Parathyroid adenoma (tissue), 2 donors: ENCODE measurements around the gene ITPA.

Experiments
- H2AFZ ChIP-seq: fragments of 300-600 bp; sonication (generic); one replicate; pipeline ENCODE4 v1.7.0; 2017; ENCODE audit warnings: antibody characterized with exemption, mild to moderate bottlenecking
- H3K27ac ChIP-seq: fragments of 300-600 bp; sonication (generic); one replicate; pipeline ENCODE4 v1.7.0; 2017
- H3K27me3 ChIP-seq: fragments of 300-600 bp; sonication (generic); one replicate; pipeline ENCODE4 v1.7.0; 2017; ENCODE audit warnings: low read length; ENCODE audit not compliant: control insufficient read depth, insufficient read depth
- H3K36me3 ChIP-seq: fragments of 300-600 bp; sonication (generic); one replicate; pipeline ENCODE4 v1.7.0; 2017; ENCODE audit warnings: low read length; ENCODE audit not compliant: control insufficient read depth, insufficient read depth
- H3K4me1 ChIP-seq: fragments of 300-600 bp; sonication (generic); one replicate; pipeline ENCODE4 v1.7.0; 2017; ENCODE audit warnings: control low read depth
- H3K4me2 ChIP-seq: fragments of 300-600 bp; sonication (generic); one replicate; pipeline ENCODE4 v1.7.0; 2017; ENCODE audit warnings: low read length
- H3K4me3 ChIP-seq: fragments of 300-600 bp; sonication (generic); one replicate; pipeline ENCODE4 v1.7.0; 2017; ENCODE audit warnings: low read depth, low read length
- H3K79me2 ChIP-seq: fragments of 300-600 bp; sonication (generic); one replicate; pipeline ENCODE4 v1.7.0; 2017; ENCODE audit warnings: control low read depth
- H3K9ac ChIP-seq: fragments of 300-600 bp; sonication (generic); one replicate; pipeline ENCODE4 v1.7.0; 2017; ENCODE audit warnings: mild to moderate bottlenecking
- H3K9me3 ChIP-seq: fragments of 300-600 bp; sonication (generic); one replicate; pipeline ENCODE4 v1.7.0; 2017; ENCODE audit warnings: low read length; ENCODE audit not compliant: control insufficient read depth
- TF ChIP-seq, protein P1 (sequence below): fragments of 300-600 bp; sonication (generic); IDR thresholded peaks from one replicate; pipeline ENCODE4 v1.7.0; 2017; ENCODE audit warnings: antibody characterized with exemption, mild to moderate bottlenecking
- donor health status: primary hyperparathyroidism.

The ITPA gene

DNA sequence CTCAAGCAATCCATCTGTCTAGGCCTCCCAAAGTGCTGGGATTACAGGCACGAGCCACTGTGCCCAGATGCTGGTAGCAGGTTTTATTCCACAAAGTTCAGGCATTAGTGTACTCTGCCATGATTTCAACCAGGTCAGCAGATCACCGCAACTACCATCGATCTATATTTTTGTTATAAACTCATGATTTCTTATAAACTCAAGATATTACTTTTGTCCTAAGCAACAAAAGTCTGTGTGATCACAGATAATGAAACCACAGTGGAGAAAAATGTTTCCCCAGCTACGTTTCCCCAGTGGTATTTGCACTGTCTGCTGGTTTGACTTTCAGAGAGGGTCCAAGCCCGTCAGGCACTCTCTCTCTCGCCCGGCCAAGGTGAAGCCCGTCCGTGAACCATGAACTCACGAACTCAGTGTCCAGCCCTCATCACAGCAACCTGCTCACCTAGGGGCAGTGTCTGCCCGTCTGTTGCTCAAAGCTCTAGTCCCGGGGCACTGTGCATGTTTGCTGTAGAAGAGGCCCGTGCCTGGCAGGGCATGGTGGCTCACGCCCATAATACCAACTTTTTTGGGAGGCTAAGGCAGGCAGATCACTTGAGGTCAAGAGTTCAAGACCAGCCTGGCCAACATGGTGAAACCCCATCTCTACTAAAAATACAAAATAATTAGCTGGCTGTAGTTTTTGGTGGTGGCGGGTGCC is 22.7 kb downstream of the ITPA start:
- H3K4me3 ChIP-seq: no peak overlapping the region
- no peak overlapping the region for H3K27ac ChIP-seq
- no peaks in the 10 kb centered on the region for H3K27me3 ChIP-seq
- H3K9me3 ChIP-seq: no peaks in the 10 kb centered on the region
- no peaks in the 10 kb centered on the region for H3K36me3 ChIP-seq
- no peaks in the 10 kb centered on the region for H3K4me1 ChIP-seq
- no peak overlapping the region for H3K9ac ChIP-seq
- TF ChIP-seq, protein P1, sequence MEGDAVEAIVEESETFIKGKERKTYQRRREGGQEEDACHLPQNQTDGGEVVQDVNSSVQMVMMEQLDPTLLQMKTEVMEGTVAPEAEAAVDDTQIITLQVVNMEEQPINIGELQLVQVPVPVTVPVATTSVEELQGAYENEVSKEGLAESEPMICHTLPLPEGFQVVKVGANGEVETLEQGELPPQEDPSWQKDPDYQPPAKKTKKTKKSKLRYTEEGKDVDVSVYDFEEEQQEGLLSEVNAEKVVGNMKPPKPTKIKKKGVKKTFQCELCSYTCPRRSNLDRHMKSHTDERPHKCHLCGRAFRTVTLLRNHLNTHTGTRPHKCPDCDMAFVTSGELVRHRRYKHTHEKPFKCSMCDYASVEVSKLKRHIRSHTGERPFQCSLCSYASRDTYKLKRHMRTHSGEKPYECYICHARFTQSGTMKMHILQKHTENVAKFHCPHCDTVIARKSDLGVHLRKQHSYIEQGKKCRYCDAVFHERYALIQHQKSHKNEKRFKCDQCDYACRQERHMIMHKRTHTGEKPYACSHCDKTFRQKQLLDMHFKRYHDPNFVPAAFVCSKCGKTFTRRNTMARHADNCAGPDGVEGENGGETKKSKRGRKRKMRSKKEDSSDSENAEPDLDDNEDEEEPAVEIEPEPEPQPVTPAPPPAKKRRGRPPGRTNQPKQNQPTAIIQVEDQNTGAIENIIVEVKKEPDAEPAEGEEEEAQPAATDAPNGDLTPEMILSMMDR: no peak
- H2AFZ ChIP-seq: no peak overlapping the region
- H3K79me2 ChIP-seq: no peaks in the 10 kb centered on the region
- H3K4me2 ChIP-seq: no peak overlapping the region

DNA sequence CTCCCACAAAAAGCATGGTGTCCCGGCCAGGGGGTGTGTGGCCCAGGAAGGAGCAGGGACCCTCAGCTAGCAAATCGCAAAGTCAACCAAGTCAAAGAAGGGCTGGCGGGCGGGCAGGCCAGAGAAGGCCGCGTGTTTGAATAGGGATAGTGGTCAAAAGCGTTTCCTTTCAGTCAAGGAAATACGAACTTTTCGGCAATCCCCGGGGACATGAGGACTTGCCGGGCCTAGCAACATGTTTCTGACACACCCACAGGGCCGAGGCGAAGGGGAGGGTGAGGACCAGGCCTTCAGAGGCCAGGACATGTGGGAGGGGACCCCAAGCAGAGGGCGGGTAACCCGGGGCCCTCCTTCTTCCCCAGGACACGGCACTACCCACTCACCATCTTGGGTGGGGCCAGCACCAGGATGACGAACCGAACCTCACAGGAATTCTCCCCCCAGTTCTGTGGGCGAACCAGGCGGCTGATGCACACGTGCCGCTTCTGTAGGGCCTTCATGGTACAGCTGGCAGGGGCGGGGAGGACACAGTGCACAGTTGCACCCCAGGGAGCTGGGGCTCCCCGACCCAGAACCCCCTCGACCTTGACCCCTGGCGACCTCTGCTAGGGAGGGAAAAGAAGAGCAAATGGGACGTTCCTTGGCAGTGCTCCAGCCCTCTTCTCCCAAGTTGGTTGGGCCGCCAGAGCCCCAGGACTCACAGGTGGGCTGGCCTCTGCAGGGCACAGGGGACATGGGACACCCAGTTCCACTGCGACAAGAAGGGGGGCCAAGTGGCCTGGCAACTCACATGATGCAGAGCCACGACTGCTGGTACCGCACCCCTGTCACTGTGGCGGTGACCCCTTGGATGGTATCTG is 24.1 kb downstream of the ITPA start:
- no peaks in the 10 kb centered on the region for H3K27me3 ChIP-seq
- no peak overlapping the region for H2AFZ ChIP-seq
- no peak overlapping the region for H3K27ac ChIP-seq
- H3K4me2 ChIP-seq: no peak overlapping the region
- no peak overlapping the region for H3K9ac ChIP-seq
- TF ChIP-seq, protein P1: no peak
- H3K9me3 ChIP-seq: no peaks in the 10 kb centered on the region
- H3K79me2 ChIP-seq: no peaks in the 10 kb centered on the region
- H3K4me3 ChIP-seq: no peak overlapping the region
- H3K36me3 ChIP-seq: no peaks in the 10 kb centered on the region
- H3K4me1 ChIP-seq: no peaks in the 10 kb centered on the region

DNA sequence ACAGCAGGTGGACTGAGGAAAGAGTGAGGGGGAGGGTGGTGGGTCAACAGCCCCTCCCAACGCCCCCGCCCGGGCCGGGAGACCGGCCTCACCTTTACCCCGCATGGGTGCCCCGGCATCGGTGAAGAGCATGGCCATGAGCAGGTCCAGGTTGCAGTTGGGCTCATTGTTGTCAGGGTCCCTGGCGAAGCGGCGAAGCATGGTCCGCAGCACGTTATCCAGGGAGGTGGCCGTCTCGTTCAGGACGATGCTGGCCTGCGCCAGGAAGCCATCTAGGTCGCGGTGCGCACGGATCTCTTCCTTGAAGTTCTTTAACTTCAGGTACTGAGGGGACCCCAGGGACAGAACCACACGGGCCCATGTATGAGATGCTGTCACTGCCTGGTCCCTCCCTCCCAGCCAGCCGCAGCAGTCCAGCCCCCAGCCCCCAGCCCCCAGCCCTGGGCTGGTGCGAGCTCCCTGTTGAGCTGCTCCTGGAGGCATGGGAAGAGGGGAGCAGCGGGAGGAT is 24.7 kb downstream of the ITPA start:
- Histone ChIP-seq H3K79me2 (no peaks in the 10 kb centered on the region), H2AFZ (no peak overlapping the region), H3K36me3 (no peaks in the 10 kb centered on the region), H3K4me1 (no peaks in the 10 kb centered on the region), H3K9ac (no peak overlapping the region), H3K9me3 (no peaks in the 10 kb centered on the region), H3K27me3 (no peaks in the 10 kb centered on the region), H3K4me3 (no peak overlapping the region), H3K27ac (no peak overlapping the region), H3K4me2 (no peak overlapping the region)
- TF ChIP-seq, protein P1: no peak

DNA sequence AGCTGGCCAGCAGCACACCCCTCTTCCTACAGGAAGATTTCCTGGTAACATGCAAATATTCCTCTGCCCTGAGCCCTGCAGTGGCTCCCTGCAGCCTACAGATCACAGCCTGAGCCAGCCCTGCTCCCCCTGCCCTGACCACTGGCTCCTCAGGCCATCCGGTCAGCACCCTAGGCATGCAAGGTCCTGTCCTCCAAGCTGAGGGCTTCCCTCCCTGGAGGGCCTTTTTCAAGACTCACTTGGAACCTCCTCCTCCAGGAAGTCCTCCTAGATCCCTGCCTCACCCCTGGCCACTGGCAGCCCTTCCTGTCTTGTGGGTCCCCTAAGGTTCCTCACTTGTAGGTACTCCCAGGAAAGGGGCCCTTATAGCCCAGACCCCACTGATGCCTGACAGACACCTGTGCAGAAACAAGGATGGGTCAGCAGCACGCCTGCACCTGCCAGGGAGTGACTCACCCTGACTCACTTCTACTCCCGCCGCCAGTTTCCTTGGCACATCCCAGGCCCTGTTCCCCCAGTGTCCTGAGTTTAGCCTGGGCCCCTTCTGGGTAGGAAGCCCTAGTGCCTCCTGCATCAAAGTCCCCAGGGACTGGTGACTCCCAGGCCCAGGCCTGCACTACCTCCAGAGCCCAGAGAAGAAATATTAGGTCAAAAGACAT is 26.5 kb downstream of the ITPA start:
- TF ChIP-seq, protein P1: no peak
- Histone ChIP-seq H3K4me3 (no peak overlapping the region), H3K4me1 (no peaks in the 10 kb centered on the region), H3K79me2 (no peaks in the 10 kb centered on the region), H3K36me3 (no peaks in the 10 kb centered on the region), H3K27ac (no peak overlapping the region), H2AFZ (no peak overlapping the region), H3K4me2 (no peak overlapping the region), H3K27me3 (no peaks in the 10 kb centered on the region), H3K9me3 (no peaks in the 10 kb centered on the region), H3K9ac (no peak overlapping the region)
